WERI-Rb-1 (cell line): ENCODE measurements around the gene CTNNA3.

Source experiments
- DNase-seq: peaks from one replicate; pipeline ENCODE4 v3.0.0-alpha.2; 2020
- H3K27ac ChIP-seq: fragments of 250-450 bp; sonication (Bioruptor Pico); 2 replicates; pipeline ENCODE4 v1.5.1; 2020; ENCODE audit warnings: mild to moderate bottlenecking, moderate library complexity
- H3K27me3 ChIP-seq: fragments of 250-450 bp; sonication (Bioruptor Pico); 2 replicates; pipeline ENCODE4 v1.5.1; 2021; ENCODE audit warnings: mild to moderate bottlenecking, low read depth, moderate library complexity; ENCODE audit not compliant: insufficient read depth, severe bottlenecking
- H3K36me3 ChIP-seq: fragments of 250-450 bp; sonication (Bioruptor Pico); 2 replicates; pipeline ENCODE4 v1.5.1; 2020; ENCODE audit warnings: mild to moderate bottlenecking, moderate library complexity
- H3K4me3 ChIP-seq: 2 replicates; pipeline ENCODE4 v1.5.1; 2011; ENCODE audit warnings: low read depth, mild to moderate bottlenecking, control low read depth, low read length
- H3K9me3 ChIP-seq: fragments of 250-450 bp; sonication (Bioruptor Pico); 2 replicates; pipeline ENCODE4 v1.5.1; 2021; ENCODE audit warnings: mild to moderate bottlenecking, moderate library complexity; ENCODE audit not compliant: severe bottlenecking
- TF ChIP-seq, protein P1 (sequence below): IDR thresholded peaks from 2 replicates; pipeline ENCODE4 v1.5.1; 2011; ENCODE audit warnings: low read depth, mild to moderate bottlenecking, control low read depth, inconsistent platforms, low read length

The CTNNA3 gene

DNA sequence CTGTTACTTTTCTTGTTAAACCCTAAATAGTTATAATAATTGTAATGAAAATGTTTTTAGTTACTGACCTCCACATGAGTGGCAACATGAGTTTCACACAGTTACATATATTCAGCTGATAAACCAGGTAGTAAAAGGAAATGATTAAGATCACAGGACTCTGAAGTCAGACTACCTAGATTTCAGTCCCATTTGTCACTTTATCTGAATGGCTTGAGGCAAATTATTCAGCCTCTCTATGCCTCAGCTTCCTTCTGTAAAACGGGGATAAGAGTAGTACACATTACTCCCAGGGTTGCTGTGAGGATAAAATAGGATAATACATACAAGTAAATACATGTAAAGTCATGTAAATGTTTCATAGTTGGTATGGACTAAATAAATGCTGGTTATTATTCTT, 1024.4 kb downstream of the CTNNA3 start:
- Histone ChIP-seq H3K4me3 (no peak overlapping the region), H3K27ac (no peak overlapping the region), H3K36me3 (no peaks in the 10 kb centered on the region), H3K27me3 (no peaks in the 10 kb centered on the region), H3K9me3 (no peaks in the 10 kb centered on the region)
- TF ChIP-seq, protein P1, sequence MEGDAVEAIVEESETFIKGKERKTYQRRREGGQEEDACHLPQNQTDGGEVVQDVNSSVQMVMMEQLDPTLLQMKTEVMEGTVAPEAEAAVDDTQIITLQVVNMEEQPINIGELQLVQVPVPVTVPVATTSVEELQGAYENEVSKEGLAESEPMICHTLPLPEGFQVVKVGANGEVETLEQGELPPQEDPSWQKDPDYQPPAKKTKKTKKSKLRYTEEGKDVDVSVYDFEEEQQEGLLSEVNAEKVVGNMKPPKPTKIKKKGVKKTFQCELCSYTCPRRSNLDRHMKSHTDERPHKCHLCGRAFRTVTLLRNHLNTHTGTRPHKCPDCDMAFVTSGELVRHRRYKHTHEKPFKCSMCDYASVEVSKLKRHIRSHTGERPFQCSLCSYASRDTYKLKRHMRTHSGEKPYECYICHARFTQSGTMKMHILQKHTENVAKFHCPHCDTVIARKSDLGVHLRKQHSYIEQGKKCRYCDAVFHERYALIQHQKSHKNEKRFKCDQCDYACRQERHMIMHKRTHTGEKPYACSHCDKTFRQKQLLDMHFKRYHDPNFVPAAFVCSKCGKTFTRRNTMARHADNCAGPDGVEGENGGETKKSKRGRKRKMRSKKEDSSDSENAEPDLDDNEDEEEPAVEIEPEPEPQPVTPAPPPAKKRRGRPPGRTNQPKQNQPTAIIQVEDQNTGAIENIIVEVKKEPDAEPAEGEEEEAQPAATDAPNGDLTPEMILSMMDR, result no peak
- no peak for DNase-seq

DNA sequence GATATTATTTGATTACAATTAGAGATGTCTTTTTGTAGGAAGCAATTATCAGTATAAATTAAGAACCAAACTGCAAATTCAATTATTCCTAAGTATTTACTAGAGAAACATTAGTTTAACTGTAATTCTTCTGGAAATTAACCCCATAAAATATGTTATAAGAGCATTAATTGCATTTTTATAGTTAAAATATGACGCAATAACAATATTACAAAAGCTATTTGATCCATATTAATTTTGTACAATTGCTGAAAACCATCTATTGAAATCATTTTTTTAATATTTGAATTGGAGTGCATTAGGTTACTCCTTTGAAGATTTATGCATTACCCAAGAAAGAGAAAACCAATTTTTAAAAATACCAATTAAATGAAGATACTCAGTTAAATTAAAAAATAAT, 1024.9 kb downstream of the CTNNA3 start:
- TF ChIP-seq, protein P1, result no peak

DNA sequence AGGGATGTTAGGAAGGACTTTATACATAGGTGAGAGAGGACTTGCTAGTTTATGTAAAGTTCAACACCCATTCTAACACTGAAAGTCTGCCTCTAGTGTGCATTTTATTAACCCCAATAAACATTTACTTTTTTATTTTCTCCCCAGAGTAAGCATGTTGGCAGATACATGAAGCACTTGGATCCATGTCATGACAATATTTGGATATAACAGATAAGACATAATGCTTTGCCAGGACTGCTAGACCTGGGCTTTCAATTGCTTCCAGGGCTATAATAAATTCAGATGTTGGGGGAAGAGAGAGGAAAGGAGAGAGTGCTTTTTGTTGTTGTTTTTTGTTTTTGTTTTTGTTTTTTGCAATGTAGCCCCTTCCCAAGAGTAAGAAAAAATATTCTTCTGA, 1039.5 kb downstream of the CTNNA3 start:
- Histone ChIP-seq H3K36me3 (no peaks in the 10 kb centered on the region), H3K9me3 (peaks cover 2% of the 10 kb centered on the region), H3K4me3 (no peak overlapping the region), H3K27ac (no peak overlapping the region), H3K27me3 (no peaks in the 10 kb centered on the region)
- DNase-seq, result no peak
- TF ChIP-seq, protein P1, result no peak

More for the DNA sequence above, 1024.9 kb downstream of the CTNNA3 start:
- DNase-seq, result no peak
- no peaks in the 10 kb centered on the region for H3K9me3 ChIP-seq
- H3K36me3 ChIP-seq, result no peaks in the 10 kb centered on the region
- no peak overlapping the region for H3K4me3 ChIP-seq
- no peak overlapping the region for H3K27ac ChIP-seq
- H3K27me3 ChIP-seq, result no peaks in the 10 kb centered on the region

DNA sequence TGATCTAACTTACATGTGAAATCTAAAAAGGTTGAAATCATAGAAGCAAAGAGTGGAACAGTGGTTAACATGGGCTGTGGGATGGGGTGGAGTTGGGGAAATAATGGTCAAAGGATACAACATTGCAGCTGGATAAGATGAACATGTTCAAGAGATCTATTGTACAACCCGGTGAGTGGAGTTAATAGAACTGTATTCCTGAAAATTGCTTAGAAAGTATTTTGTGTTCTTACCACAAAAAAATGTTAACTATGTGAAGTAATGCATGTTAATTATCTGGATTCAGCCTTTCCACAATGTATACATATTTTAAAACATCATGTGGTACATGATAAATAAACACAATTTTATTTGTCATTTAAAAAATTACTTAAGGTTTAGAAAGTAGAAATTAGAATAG, 1041.1 kb downstream of the CTNNA3 start:
- Histone ChIP-seq H3K27me3 (no peaks in the 10 kb centered on the region), H3K9me3 (peaks cover 6% of the 10 kb centered on the region), H3K4me3 (no peak overlapping the region), H3K27ac (no peak overlapping the region), H3K36me3 (no peaks in the 10 kb centered on the region)
- TF ChIP-seq, protein P1, result no peak
- DNase-seq, result no peak

DNA sequence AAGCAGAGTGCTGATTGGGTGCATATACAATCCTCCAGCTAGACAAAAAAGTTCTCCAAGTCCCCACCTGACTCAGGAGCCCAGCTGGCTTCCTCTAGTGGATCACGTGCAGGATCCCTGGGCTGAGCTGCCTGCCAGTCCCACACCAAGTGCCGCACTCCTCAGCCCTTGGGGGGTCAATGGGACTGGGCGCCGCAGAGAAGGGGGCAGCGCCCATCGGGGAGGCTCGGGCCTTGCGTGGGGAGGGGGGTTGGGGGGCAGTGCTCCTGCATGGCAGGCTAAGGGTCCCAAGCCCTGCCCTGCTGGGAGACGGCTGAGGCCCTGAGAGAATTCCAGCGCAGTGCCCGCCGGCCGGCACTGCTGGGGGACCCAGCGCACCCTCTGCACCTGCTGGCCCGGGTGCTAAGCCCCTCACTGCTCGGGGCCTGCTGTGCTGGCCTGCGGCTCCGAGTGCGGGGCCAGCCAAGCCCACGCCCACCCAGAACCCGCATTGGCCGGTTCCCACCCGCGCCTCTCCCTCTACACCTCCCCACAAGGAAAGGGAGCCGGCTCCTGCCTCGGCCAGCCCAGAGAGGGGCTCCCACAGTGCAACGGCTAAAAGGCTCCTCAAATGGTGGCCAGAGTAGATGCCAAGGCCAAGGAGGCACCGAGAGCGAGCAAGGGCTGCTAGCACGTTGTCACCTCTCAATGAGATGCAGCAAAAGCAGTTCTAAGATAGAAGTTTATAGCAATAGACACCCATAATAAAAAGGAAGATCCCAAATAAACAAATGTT, 1044.5 kb downstream of the CTNNA3 start:
- no peak overlapping the region for H3K4me3 ChIP-seq
- TF ChIP-seq, protein P1, result no peak
- peaks cover 6% of the 10 kb centered on the region for H3K9me3 ChIP-seq
- H3K36me3 ChIP-seq, result no peaks in the 10 kb centered on the region
- no peaks in the 10 kb centered on the region for H3K27me3 ChIP-seq
- DNase-seq, result no peak
- no peak overlapping the region for H3K27ac ChIP-seq

DNA sequence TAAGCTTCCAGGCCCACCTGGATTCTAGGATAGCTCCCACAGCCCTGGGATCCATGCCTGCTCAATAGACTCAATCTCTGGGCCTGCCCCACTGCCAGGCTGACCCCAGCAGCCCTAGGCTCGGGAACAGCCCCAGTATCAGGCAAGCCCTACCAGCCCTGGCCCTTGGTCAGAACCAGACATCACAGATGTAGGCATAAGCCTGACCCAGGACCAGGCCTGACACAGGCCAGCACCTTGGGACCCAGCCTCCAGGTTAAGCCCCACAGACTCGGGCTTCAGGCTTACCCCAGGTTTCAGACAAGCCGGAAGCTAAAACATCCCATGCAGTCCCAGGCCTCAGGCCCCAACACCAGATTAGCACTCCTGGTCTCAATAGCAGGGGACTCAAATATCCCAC, 1046.4 kb downstream of the CTNNA3 start:
- Histone ChIP-seq H3K36me3 (no peaks in the 10 kb centered on the region), H3K27me3 (no peaks in the 10 kb centered on the region), H3K9me3 (peaks cover 6% of the 10 kb centered on the region), H3K27ac (no peak overlapping the region), H3K4me3 (no peak overlapping the region)
- no peak for DNase-seq
- TF ChIP-seq, protein P1, result no peak
